WERI-Rb-1 (cell line): Measurements from ENCODE around the gene DHX16.
"Not testable (repeated sequence)": the region's sequence is repeated elsewhere in the genome, so short reads cannot be mapped to it uniquely, and the experiment has no call there.

Experiments
- DNase-seq: peaks from one replicate; pipeline ENCODE4 v3.0.0-alpha.2; 2020
- H3K27ac ChIP-seq: fragments of 250-450 bp; sonication (Bioruptor Pico); 2 replicates; pipeline ENCODE4 v1.5.1; 2020; ENCODE audit warnings: mild to moderate bottlenecking, moderate library complexity
- H3K27me3 ChIP-seq: fragments of 250-450 bp; sonication (Bioruptor Pico); 2 replicates; pipeline ENCODE4 v1.5.1; 2021; ENCODE audit warnings: mild to moderate bottlenecking, low read depth, moderate library complexity; ENCODE audit not compliant: insufficient read depth, severe bottlenecking
- H3K36me3 ChIP-seq: fragments of 250-450 bp; sonication (Bioruptor Pico); 2 replicates; pipeline ENCODE4 v1.5.1; 2020; ENCODE audit warnings: mild to moderate bottlenecking, moderate library complexity
- H3K4me3 ChIP-seq: 2 replicates; pipeline ENCODE4 v1.5.1; 2011; ENCODE audit warnings: low read depth, mild to moderate bottlenecking, control low read depth, low read length
- H3K9me3 ChIP-seq: fragments of 250-450 bp; sonication (Bioruptor Pico); 2 replicates; pipeline ENCODE4 v1.5.1; 2021; ENCODE audit warnings: mild to moderate bottlenecking, moderate library complexity; ENCODE audit not compliant: severe bottlenecking
- TF ChIP-seq, protein P1 (sequence below): IDR thresholded peaks from 2 replicates; pipeline ENCODE4 v1.5.1; 2011; ENCODE audit warnings: low read depth, mild to moderate bottlenecking, control low read depth, inconsistent platforms, low read length

The DHX16 gene

DNA sequence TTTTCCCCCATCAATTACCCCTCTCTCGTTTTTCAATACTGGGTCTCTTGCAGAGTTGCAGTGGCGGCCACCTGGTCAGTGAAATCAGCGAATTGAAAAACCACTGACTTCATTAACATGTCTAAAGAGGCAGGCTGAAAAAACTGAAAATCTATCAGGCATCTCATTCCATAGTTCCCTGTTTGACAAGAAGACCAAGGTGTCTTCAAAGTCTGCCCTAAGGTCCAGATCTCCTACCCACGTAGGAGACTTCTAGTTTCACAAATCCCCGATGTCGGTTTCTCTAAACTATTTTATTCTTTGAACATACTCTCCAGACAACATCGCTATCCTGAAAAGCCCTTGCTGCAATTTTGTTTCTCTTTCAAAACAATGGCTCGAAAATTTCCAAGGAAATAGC lies 46.5 kb upstream of the DHX16 start:
- Histone ChIP-seq H3K36me3 (peaks cover 40% of the 10 kb centered on the region), H3K27ac (peak overlapping the region; percentile 98), H3K27me3 (no peaks in the 10 kb centered on the region), H3K9me3 (peaks cover 6% of the 10 kb centered on the region), H3K4me3 (peak overlapping the region; percentile 100)
- TF ChIP-seq, protein P1, sequence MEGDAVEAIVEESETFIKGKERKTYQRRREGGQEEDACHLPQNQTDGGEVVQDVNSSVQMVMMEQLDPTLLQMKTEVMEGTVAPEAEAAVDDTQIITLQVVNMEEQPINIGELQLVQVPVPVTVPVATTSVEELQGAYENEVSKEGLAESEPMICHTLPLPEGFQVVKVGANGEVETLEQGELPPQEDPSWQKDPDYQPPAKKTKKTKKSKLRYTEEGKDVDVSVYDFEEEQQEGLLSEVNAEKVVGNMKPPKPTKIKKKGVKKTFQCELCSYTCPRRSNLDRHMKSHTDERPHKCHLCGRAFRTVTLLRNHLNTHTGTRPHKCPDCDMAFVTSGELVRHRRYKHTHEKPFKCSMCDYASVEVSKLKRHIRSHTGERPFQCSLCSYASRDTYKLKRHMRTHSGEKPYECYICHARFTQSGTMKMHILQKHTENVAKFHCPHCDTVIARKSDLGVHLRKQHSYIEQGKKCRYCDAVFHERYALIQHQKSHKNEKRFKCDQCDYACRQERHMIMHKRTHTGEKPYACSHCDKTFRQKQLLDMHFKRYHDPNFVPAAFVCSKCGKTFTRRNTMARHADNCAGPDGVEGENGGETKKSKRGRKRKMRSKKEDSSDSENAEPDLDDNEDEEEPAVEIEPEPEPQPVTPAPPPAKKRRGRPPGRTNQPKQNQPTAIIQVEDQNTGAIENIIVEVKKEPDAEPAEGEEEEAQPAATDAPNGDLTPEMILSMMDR = no peak
- no peak for DNase-seq

DNA sequence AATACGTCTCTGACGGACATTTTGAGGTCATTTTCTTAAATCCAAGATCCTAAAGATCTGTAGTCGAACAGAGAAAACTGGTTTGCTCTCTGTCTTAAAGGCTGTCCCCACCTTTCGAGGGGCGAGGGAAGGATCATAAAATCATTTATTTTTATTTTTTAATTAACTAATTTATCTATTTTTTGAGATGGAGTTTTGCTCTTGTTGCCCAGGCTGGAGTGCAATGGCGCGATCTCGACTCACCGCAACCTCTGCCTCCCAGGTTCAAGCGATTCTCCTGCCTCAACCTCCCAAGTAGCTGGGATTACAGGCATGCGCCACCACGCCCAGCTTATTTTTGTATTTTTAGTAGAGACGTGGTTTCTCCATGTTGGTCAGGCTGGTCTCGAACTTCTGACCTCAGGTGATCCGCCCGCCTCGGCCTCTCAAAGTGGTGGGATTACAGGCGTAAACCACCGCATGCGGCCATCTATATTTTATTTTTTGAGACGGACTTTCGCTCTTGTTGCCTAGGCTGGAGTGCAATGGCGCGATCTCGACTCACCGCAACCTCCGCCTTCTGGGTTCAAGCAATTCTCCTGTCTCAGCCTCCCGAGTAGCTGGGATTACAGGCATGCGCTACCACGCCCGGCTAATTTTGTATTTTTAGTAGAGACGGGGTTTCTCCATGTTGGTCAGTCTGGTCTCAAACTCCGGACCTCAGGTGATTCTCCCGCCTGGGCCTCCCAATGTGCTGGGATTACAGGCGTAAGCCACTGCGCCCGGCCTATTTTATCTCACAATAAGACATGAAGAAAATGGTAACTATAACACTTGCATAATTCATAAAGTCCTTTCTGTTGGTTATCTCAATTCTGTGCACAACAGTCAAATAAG lies 45.3 kb upstream of the DHX16 start:
- H3K4me3 ChIP-seq = peak overlapping the region; percentile 25
- not testable (repeated sequence) for DNase-seq, H3K9me3 ChIP-seq, H3K27me3 ChIP-seq
- H3K36me3 ChIP-seq = peaks cover 27% of the 10 kb centered on the region
- peak overlapping the region; percentile 56 for H3K27ac ChIP-seq

DNA sequence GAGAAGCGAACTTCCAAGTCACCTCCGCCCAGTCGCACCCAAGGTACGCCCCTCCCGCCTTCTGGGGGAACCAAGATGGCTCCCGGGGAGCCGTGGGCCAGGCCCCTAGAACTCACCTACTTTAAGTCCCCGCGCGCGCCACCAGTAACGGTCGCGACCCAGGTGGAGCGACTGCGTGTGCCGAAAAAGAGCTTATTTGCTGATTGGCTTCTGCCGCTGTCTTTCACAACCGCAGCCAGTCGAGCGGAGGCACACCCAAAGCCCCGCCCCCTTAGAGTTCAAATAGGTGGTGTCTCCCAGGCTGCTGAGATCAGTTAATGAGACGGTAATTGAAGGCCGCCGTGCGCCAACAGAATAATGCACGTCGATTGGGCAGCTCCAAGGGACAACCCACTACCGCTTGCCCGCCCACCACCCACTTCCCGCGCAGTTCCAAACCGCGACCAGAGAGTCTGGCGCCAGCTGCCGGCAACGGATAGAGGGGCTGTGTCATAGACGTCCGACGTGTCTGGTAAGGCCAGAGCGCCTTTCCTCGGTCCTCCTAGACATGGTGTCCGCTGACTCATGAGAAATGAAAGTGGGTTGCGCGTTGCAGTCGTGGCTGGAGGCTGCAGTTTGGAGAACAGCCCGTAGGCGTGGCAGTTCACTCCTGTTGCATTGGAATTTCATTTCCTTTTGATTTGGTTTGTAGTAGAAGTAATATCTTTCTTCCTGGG lies 44.5 kb upstream of the DHX16 start, which contains the start of gene MDC1:
Gene MDC1 (minus strand): TSS at position 153 of the 716 bp plus-strand sequence. CDS start 2,106 bp downstream, outside the sequence.
- TF ChIP-seq, protein P1 = no peak
- peak; percentile 91 for DNase-seq
- H3K27ac ChIP-seq = peak within 1 kb of the TSS; percentile 70

DNA sequence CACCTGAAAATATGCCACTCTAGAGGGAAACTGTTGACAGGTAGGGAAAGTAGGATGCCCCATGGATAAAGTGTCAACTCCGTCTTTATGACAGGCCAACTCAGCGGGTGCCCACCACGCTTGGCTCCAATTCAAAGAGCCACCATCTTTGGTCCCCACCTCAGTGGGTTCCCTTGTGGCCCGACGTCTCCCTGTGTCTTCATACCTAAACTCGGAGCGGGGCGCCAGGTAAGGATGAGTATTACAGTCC lies 44.0 kb upstream of the DHX16 start:
- no peaks in the 10 kb centered on the region for H3K27me3 ChIP-seq
- H3K9me3 ChIP-seq = peaks cover 6% of the 10 kb centered on the region
- peak overlapping the region; percentile 37 for H3K4me3 ChIP-seq
- no peak for DNase-seq
- TF ChIP-seq, protein P1 = no peak
- H3K27ac ChIP-seq = peak overlapping the region; percentile 70
- H3K36me3 ChIP-seq = peaks cover 17% of the 10 kb centered on the region

More for the DNA sequence above, 44.5 kb upstream of the DHX16 start, which contains the start of gene MDC1:
- Histone ChIP-seq H3K4me3 (peak within 1 kb of the TSS; percentile 37), H3K9me3 (peaks cover 6% of the 10 kb centered on the region), H3K27me3 (no peaks in the 10 kb centered on the region), H3K36me3 (peaks cover 19% of the 10 kb centered on the region)

DNA sequence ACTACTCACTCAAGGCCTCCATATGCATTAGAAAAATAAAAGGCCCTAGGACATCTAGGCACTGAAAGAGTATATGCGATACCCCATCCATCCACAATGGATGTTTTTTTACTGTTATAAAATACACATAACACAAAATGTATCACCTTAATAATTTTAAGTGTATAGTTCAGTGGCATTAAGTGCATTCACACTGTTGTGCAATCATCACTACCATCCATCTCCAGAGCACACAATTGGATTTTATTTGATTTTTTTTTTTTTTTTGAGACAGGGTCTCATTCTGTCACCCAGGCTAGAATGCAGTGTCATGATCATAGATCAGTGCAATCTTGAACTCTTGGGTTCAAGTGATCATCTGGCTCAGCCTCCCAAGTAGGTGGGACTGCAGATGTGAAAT lies 41.5 kb upstream of the DHX16 start:
- peaks cover 6% of the 10 kb centered on the region for H3K9me3 ChIP-seq
- H3K36me3 ChIP-seq = peaks cover 7% of the 10 kb centered on the region
- TF ChIP-seq, protein P1 = no peak
- H3K27me3 ChIP-seq = no peaks in the 10 kb centered on the region
- DNase-seq = no peak
- no peak overlapping the region for H3K27ac ChIP-seq
- H3K4me3 ChIP-seq = no peak overlapping the region

DNA sequence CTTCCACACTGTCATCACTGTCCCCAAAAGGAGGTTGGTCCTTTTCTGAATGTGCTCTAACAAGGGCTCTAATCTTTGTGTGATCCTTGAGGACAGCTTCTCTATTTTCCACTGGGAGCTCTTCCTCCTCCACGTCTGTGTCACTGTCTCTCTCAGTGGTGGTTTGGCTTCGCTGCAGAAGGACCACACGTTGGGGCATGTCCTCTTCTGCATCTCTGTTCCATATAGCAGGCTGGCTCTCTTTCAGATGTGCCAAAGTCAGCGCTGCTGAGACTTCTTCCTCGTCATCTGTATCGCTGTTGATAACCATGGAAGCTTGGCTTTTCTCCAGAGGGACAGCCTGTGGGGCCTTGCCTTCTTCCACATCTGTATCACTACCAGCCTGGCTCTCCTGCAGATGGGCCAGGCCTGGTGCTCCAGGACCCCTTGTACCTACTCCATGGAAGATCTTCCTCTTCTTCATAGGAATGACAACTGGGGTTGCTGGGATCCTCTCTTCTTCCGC lies 39.7 kb upstream of the DHX16 start:
- Histone ChIP-seq H3K27me3 (no peaks in the 10 kb centered on the region), H3K9me3 (peaks cover 4% of the 10 kb centered on the region), H3K36me3 (peaks cover 7% of the 10 kb centered on the region), H3K27ac (no peak overlapping the region), H3K4me3 (no peak overlapping the region)
- DNase-seq = no peak
- TF ChIP-seq, protein P1 = no peak
